ENCODE data around the gene CLHC1. TPM values are rescaled to one million over a fixed set of nuclear protein-coding genes. Genes with fewer than 3 reads are reported as not detected.
"Not testable (repeated sequence)": the region's sequence is repeated elsewhere in the genome, so short reads cannot be mapped to it uniquely, and the experiment has no call there.

Gene CLHC1
- 7.2 and 16.2 TPM in 2 replicates for total RNA-seq (2014; rRNA removed; shearing (Covaris generic))

DNA sequence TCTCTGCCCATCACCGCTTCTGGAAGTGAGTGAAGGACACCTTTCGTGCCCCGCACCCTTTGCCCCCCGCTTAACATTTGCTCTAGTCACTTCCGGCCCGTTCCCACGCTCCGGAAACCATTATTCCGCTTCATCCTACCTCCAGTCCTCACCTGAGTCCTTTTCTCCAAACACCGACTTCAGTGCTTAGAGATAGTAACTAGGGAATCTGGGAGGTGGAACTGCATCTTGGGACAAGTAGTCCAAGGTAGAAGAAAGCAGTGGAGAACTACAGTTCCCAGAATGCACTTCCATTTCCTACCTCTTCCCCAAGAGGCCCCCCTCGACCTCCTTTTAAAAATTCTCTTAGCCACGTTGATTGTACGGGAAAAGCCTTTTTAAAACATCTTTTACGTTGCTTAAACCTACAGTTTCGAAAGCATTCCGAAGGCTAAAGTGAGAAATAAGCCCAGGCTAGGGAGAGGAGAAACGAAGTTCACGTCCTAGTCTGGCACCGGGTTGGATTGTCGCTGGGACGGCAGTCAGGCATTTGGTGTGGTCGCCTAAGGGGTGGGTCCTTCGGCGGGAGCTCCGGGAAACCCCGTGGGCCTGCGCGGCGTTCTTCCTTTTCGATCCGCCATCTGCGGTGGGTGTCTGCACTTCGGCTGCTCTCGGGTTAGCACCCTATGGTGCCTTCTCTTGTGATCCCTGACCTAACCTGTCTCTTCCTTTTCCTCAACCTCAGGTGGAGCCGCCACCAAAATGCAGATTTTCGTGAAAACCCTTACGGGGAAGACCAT lies at the start of gene CLHC1, which contains the start of gene RPS27A:
TSS of gene CLHC1 (minus strand) at position 210 of the 779 bp plus-strand sequence. CDS start 9,882 bp downstream, outside the sequence.
TSS of gene RPS27A (plus strand) at position 605 of the 779 bp plus-strand sequence. CDS start at position 742, 137 bp downstream.
- DNase-seq (ENCODE audit: low spot score) = peak; percentile 99

DNA sequence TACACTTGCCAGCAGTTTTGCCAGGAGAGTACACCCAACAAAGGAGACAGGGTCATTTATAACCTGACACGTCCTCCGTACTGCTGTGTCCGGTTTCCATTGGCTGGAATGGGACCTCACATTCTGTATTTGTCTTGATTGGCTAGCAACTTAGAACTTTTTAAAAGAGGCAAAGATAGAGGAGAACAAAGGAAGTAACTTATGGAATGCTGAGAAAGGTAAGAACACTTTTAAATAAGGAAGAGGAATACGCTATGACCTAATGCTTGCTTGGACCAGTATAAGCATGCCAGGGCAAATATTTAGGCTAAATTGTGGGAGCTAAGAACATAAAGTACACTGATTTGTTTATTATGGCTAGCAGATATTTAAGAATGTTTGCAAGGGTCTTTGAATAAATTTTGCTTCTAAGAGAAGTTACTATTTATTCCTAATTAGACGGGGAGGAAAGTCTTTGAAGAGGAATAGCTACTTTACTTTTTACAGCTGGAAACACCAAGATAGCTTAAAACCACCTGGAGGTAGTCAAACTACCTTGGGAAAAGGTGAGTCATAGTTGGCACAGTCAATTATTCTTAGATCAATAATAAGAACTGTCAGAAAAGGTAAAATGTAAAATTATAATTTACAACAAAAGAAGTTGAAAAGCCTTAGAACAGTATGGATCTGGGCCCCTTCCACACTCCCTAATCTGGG lies 48.9 kb upstream of the CLHC1 start:
- not testable (repeated sequence) for DNase-seq (ENCODE audit: low spot score)

DNA sequence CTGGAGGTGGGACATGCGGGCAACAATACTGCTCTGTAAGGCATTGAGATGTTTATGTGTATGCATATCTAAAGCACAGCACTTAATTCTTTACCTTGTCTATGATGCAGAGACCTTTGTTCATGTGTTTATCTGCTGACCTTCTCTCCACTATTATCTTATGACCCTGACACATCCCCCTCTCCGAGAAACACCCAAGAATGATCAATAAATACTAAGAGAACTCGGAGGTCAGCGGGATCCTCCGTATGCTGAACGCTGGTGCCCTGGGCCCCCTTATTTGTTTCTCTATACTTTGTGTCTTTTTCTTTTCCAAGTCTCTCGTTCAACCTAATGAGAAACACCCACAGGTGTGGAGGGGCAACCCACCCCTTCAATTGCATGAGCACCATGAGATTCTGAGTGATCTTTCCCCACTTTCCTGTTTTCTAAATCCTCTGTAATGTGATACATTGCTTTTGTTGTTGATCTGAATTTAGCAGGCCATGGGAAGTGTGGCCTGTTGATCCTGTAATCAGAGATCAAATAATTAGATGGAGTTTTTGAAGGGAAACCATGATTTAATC lies 47.8 kb upstream of the CLHC1 start:
- DNase-seq (ENCODE audit: low spot score) = not testable (repeated sequence)

DNA sequence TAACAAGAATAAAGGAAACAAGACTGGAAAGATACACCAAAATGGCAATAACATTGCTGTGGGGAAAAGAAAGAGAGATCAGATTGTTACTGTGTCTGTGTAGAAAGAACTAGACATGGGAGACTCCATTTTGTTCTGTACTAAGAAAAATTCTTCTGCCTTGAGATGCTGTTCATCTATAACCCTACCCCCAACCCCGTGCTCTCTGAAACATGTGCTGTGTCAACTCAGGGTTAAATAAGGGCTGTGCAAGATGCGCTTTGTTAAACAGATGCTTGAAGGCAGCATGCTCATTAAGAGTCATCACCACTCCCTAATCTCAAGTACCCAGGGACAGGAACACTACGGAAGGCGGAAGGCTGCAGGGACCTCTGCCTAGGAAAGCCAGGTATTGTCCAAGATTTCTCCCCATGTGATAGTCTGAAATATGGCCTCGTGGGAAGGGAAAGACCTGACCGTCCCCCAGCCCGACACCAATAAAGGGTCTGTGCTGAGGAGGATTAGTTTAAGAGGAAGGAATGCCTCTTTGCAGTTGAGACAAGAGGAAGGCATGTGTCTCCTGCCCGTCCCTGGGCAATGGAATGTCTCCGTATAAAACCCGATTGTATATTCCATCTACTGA lies 47.2 kb upstream of the CLHC1 start:
- not testable (repeated sequence) for DNase-seq (ENCODE audit: low spot score)

DNA sequence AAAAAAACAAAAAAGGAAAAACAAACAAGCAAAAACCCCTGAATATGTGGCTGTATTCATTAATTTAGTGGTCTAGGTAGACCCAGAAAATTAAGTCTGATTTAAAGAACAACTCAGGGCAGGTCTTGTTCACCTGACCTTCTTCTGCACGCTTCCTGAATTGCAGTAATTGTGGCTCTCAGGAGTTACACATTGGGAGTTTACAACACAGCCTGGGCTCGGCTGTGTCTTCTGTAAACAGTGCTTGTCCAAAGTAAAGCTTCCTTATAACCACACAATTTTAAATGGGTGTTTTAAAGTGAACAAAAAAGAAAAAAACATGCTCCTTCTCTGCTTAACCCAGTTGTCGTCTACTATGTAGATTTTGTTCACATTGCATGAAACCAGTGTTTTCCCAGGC lies 45.2 kb upstream of the CLHC1 start:
- DNase-seq (ENCODE audit: low spot score) = no peak

DNA sequence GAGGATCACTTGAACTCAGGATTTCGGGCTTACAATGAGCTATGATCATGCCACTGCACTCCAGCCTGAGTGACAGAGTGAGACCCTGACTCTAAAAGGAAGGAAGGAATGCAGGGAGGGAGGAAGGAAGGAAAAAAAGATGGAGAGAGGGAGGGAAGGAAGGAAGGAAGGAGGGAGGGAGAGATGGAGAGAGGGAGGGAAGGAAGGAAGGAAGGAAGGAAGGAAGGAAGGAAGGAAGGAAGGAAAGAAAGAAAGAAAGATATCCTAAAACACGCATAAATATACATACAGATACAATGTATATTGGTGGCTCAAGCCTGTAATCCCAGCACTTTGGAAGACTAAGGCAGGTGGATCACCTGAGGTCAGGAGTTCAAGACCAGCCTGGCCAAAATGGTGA lies 42.3 kb upstream of the CLHC1 start:
- DNase-seq (ENCODE audit: low spot score) = not testable (repeated sequence)

DNA sequence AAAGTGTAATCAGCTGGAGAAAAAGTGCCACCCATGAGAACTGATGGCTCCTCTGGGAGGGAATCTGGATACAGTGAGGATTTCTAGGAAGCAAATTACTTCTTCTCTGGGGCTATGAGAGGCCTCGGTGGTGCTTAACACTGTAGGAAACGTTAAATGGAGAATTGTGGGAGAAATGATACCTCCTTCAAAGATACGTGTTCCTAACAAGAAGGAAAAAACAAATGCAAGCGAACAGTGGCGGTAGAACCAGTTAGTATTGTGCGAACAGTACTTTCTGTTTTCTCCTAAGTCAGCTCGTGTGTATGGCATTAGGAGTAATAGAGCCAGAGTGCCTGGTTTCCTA lies 37.5 kb upstream of the CLHC1 start:
- DNase-seq (ENCODE audit: low spot score) = peak; percentile 16

DNA sequence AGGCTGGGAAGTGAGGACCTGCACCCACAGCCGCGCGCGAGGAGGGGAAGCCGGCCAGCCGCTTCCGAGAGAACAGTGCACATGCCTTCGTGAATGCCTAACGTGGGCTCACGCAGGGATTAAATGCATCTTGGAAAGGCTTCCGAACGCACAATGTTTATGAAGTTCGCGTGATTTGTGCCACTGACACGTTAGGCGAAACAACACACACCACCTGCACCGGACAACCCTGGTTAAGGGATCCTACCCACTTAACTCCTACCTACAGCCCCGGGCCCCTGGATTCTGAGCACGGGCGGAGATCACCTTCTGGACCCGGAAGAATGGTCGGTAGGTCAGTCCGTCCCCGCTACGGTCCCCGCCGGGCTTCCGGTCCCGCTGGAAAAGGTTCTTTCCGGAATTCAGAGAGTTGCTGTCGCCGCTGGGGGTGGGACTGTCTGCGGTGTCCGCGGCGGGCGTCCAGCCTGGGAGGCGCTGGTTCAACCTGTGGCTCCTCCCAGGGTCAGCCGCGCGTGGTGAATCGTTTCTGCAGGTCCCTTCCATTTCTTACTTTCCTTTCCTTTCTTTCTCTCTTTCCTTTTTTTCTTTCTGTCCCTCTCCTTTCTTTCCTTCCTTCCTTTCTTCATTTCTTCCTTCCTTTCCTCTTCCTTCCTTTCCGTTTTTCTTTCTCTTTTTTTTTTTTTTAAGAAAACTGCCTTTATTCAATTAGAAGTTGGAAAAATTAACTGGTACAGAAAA lies 37.0 kb upstream of the CLHC1 start, which contains the start of gene MTIF2:
TSS of gene MTIF2 (minus strand) at position 325 of the 738 bp plus-strand sequence. CDS start 5,373 bp downstream, outside the sequence.
- peak; percentile 93 for DNase-seq (ENCODE audit: low spot score)

DNA sequence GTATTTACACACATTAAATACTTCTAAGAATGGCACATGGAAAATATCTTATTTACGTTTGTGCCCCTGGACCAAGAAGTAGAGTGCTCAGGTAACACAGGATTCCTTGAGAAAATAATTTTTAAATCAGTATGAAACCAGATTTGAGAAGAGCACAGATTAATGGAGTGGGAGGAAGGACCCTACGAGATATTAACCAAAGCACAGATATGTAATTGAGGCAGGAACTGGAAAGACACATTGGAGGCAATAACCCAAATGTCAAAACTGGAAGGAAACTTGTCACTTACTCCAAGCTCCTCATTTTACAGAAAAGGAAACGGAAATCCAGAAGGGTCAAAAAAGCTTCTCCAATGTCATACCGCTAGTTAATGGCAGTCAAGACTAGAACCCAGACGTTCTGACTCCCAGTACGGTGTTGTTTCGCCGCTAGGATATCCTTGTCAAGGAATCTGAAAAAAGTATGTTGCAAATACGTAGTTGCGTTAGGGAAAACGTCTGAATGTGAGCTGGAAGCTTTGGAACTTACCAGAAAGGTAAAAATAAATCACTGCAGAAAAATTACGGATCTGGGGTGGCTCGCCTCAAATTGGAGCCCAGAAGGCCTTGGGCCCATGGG lies 36.3 kb upstream of the CLHC1 start:
- no peak for DNase-seq (ENCODE audit: low spot score)

DNA sequence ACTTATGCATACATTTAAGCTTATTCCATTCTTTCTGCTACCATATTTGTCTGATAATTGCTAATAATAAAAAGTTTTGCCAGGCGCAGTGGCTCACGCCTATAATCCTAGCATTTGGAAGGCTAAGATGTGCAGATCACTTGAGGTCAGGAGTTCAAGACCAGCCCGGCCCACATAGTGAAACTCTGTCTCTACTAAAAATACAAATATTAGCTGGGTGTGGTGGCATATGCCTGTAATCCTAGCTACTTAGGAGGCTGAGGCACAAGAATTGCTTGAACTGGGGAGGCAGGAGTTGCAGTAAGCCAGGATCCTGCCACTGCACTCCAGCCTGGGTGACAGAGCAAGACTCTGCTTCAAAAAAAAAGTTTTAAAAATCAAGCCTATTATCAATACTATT lies 27.5 kb upstream of the CLHC1 start:
- not testable (repeated sequence) for DNase-seq (ENCODE audit: low spot score)

DNA sequence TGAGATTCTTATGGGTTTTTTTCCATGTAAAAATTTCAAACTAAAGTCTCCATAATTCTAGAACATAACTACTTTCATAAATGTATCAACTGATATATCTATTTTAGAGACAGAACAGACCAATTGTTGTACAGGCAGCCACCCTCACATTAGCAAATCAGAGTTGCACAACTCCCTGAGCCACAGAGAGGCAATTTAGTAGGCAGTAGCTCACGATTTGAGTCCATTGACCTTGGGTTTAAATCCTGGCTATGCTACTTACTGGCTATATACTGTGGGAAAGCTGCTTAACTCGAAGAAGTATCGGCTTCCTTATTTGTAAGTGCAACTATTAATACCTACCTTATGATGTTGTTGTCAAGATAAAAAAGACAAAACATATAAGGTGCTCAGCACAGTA lies 20.7 kb upstream of the CLHC1 start:
- DNase-seq (ENCODE audit: low spot score) = no peak

DNA sequence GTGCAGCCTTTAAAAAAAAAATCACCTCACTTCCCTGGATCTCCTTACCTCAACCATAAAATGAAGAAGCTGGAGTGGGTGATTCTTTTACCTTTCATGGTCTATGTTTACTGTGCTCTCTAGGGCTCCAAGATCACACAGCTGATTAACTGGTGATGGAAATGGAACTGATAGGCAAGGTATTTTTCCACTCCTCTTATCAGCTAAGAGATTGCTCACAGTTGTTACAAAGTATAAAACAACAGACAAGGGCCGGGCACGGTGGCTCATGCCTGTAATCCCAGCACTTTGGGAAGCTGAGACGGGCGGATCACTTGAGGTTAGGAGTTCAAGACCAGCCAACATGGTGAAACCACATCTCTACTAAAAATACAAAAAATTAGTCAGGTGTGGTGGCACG lies 14.9 kb upstream of the CLHC1 start:
- no peak for DNase-seq (ENCODE audit: low spot score)

DNA sequence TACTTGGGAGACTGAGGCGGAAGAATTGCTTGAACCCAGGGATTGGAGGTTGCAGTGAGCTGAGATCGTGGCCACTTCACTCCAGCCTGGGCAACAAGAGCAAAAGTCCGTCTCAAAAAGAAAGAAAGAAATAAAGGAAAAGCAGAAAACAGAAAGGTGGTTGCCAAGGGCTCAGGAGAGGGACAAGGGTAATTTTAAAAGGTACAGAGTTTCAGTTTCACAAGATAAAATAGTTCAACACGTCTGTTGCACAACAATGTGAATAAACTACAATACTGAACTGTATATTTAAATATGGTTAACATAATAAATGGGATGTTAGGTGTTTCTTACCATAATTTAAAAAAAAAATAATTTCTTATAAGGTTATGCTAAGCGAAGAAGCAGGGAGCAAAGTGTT lies 13.3 kb upstream of the CLHC1 start:
- no peak for DNase-seq (ENCODE audit: low spot score)

DNA sequence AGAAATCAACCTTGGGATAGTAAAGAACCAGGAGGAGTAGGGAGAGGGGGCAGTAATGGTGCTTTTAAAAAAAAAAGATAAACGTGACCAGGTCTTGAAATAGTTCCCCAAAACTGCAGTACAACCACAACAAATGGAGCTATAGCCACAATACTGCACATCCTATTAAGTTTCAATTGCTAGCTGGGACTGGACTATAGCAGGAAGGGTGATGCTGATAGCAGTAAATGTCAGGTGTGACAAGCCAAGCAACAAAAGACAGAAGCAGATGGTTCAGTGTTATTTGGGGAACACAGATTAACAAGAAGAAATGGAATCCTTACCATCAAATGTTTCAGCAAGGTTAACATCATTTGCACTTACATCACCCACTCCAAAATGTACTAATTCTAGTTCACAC lies 10.5 kb upstream of the CLHC1 start:
- DNase-seq (ENCODE audit: low spot score) = no peak

DNA sequence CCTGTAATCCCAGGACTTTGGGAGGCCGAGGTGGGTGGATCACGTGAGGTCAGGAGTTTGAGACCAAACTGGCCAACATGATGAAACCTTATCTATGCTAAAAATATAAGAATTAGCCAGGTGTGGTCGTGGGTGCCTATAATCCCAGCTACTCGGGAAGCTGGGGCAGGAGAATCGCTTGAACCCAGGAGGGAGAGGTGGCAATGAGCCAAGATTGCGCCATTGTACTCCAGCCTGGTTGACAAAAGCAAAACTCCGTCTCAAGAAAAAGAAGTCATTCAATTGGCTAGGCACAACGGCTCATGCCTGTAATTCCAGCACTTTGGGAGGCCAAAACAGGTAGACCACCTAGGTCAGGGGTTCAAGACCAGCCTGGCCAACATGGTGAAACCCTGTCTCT lies 9.5 kb upstream of the CLHC1 start:
- DNase-seq (ENCODE audit: low spot score) = not testable (repeated sequence)

DNA sequence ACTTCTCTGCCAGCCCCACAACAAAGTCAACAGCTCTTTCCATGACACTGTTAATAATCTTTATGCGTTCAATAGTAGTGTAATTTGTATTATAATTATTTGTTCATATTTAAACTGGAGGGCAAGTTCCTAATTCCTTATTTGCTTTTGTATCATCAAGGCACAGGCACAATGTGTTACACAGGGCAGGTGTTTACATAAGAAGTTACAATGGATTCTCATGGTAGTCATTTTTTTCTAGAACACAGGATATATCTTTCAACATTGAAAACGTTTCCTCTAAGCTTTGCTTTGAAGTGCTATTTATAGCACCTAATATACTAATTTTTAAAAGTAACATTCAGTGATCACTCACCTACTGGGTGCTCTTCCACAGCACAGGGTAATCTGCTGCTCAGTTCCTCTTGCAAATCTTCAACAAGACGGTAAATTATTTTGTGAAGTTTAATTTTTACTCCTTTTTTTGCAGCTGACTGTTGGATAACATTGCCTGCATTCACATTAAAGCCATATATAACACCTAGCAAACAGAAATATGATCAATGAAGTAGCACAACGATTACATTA lies 7.6 kb upstream of the CLHC1 start:
- DNase-seq (ENCODE audit: low spot score) = no peak

DNA sequence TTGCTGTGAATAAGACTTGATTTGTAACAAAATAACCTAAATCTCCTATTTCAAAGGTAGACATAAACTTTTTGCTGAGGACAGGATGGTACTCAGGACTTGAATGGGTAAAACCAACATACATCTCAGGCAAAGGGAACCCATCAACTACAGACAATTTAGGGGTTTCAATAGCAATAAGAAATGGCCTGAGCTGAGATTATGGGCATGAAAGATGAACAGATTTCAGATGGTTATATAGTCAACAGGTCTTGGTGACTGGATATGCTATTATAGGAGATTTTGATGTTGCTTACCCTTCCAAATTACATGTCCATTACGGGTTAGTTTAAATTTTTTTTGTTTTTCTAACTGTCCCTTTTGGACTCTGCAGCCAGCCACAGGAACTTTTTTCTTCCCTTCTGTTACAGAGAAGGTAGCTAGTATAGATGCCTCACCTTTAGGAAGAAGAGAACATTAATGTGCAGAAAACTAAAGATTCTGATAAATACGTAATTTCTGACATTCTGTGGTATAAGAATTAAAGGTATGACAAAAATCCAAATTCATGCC lies 5.0 kb upstream of the CLHC1 start:
- DNase-seq (ENCODE audit: low spot score) = no peak

DNA sequence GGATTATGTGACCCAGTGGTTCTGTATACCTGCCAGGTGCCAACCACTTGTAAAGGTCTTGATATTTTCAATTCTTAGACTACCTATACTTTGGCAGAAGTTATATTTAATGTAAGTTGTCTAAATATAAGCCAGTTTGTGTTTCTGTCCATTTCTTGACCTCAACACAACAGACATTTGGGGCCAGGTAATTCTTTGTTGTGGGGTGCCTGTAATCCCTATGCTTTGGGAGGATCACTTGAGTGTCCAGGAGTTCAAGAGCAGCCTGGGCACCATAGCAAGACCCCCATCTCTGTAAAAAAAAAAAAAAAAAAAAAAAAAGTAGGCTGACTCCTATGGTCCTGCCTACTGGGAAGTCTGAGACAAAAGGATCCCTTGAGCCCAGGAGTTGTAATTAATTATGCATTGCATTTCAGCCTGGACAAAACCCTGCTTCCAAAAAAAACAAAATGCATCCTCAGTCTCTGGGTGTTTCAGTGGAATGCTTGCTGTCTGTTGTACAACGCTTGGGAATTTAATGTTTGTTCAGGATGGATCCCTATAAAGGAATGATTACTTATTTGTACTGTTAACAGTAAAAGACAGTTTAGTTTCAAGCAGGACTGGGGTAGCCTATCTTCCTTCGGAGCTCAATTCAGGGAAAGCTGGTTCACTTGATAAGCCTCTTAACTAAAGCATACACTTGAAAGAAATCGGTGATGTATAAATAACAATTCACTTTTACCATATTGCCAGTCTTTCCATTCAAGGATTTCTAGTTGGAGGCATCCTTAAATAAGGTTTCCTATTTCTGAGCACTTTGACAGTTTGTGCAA lies 3.8 kb upstream of the CLHC1 start:
- DNase-seq (ENCODE audit: low spot score) = no peak

DNA sequence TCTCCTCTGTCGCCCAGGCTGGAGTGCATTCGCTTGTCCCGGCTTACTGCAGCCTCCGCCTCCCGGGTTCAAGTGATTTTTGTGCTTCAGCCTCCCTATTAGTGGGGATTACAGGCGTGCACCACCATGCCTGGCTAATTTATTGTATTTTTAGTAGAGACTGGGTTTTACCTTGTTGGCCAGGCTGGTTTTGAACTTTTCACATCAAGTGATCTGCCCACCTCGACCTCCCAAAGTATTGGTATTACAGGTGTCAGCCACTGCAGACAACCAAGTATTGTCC lies 1.5 kb upstream of the CLHC1 start:
- no peak for DNase-seq (ENCODE audit: low spot score)

Data from A172 (cell line).